Activated effector memory CD4-positive, alpha-beta T cell treated with anti-CD3 and anti-CD28 coated beads, Interleukin-2, amount 50 U/mL, for 16 hours (primary cell): ENCODE measurements around the gene GALR1.

Source experiments
- DNase-seq: peaks from one replicate; pipeline ENCODE4 v3.0.0-alpha.2; 2020

GALR1 gene

DNA sequence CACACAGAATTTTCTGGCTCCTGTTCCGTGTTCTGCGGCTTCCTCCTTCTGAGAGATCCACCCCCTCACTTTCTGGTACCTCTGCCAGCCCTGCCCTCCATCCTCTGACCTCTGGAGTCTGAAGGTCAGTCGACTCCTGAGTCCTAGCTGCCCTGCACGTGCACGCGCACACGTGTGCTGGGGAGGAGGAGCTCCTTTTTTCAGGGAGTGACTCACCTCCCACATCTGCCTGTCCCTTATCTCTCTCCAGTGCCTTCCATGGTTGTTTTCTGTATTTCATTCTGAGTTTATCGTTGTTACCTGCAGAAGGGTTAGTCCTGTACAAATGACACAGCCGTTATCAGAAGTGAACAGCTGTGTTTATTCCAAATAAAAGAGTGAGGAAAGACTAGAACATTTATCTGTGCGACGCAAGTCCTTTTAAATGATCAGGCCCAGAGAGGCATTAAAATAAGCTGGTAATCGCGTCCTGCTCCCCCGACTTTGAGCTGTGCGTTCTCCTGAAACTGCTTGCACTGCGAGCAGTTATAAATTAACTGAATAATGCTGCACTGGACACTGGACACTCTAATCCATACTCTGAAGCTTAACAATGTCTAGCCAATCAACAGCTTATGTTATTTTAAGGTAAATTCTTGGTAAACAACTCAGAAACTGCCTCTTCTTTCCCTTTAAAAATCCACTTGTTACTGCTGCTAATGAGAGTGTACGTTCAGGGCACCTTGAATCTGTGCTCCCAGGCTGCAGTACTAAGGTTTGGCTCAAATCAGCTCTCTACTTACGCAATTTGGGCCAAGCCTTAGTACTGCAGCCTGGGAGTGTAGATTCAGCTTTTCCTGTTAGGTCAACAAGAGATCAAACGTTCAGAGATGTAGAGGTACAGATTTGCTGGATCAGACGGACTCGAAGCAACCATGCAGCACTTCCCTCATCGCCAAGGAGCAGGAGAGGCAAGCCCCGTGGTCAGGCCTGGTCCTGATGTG is 72.5 kb downstream of the GALR1 start:
- no peak for DNase-seq

DNA sequence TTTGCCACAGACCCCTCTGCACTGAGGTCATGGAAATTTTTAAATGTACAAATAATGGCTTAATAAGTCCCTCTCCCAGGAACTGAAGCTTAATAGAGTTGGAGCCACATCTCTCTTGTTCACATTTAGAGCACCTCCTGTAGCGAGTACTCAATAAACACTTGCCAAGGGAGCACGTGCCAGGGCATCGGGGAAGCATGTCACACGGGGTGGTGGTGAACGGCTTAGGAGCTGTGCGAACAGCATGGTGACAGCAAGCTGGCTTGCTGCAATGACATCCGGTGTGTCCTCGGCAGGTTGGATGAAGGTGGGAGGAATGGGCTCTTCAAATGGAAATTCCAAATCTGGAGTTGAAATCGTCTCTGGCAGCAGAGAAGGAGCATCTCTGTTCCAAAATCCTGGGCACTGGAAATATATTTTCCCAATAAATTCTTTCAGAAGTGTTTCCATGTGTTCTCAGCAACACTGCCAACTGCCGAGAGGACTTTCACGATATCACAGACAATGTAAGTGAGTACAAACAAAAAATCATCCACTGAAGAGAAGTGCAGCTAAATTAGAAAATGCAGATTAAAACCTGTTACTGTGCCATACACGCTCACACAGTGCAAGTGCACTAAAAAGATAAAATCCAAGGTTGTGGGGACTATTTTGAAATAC is 74.1 kb downstream of the GALR1 start:
- DNase-seq: no peak
